ENCODE data around the gene WWOX. TPM values are rescaled to one million over a fixed set of nuclear protein-coding genes. Genes with fewer than 3 reads are reported as not detected.

WWOX gene
- total RNA-seq, 1 donor, result 24.2 TPM

GRCh38 chr16:79008036-79008868 lies 908.8 kb downstream of the WWOX start:
- TF ChIP-seq CTCF (IDR thresholded peaks at IDR 0.05; ENCODE audit: insufficient read depth, low read length), result no peak

GRCh38 chr16:79008869-79009179 lies 909.4 kb downstream of the WWOX start:
- H3K4me3 ChIP-seq (ENCODE audit: low read depth, low read length), result no peak overlapping the region
- DNase-seq (ENCODE audit: low read depth), result no peak
- TF ChIP-seq CTCF (IDR thresholded peaks at IDR 0.05; ENCODE audit: insufficient read depth, low read length), result no peak

More at GRCh38 chr16:79008036-79008868, 908.8 kb downstream of the WWOX start:
- H3K4me3 ChIP-seq (ENCODE audit: low read depth, low read length), result no peak overlapping the region
- no peak for DNase-seq (ENCODE audit: low read depth)

- no peak for TF ChIP-seq CTCF (IDR thresholded peaks at IDR 0.05; ENCODE audit: insufficient read depth, low read length)
- no peak for DNase-seq (ENCODE audit: low read depth)
- H3K4me3 ChIP-seq (ENCODE audit: low read depth, low read length), result no peak overlapping the region
Observed at GRCh38 chr16:79009896-79010295, 910.4 kb downstream of the WWOX start.

GRCh38 chr16:79011282-79011681 lies 911.8 kb downstream of the WWOX start:
- no peak for TF ChIP-seq CTCF (IDR thresholded peaks at IDR 0.05; ENCODE audit: insufficient read depth, low read length)

GRCh38 chr16:79012671-79013434 lies 913.4 kb downstream of the WWOX start:
- TF ChIP-seq CTCF (IDR thresholded peaks at IDR 0.05; ENCODE audit: insufficient read depth, low read length), result no peak
- no peak for DNase-seq (ENCODE audit: low read depth)
- no peak overlapping the region for H3K4me3 ChIP-seq (ENCODE audit: low read depth, low read length)

More at GRCh38 chr16:79011282-79011681, 911.8 kb downstream of the WWOX start:
- H3K4me3 ChIP-seq (ENCODE audit: low read depth, low read length), result no peak overlapping the region
- no peak for DNase-seq (ENCODE audit: low read depth)

GRCh38 chr16:79013930-79014660 lies 914.6 kb downstream of the WWOX start:
- no peak for TF ChIP-seq CTCF (IDR thresholded peaks at IDR 0.05; ENCODE audit: insufficient read depth, low read length)
- DNase-seq (ENCODE audit: low read depth), result no peak
- no peak overlapping the region for H3K4me3 ChIP-seq (ENCODE audit: low read depth, low read length)
